NOMO-1 treated with dmso at 0.1 percent for 144 hours (cell line): ENCODE results near the gene BEGAIN.

Experiments used
- DNase-seq: peaks from one replicate; lab custom pipeline; 2025; ENCODE audit not compliant: unreplicated experiment; lab: John Stamatoyannopoulos, UW

The BEGAIN gene

DNA sequence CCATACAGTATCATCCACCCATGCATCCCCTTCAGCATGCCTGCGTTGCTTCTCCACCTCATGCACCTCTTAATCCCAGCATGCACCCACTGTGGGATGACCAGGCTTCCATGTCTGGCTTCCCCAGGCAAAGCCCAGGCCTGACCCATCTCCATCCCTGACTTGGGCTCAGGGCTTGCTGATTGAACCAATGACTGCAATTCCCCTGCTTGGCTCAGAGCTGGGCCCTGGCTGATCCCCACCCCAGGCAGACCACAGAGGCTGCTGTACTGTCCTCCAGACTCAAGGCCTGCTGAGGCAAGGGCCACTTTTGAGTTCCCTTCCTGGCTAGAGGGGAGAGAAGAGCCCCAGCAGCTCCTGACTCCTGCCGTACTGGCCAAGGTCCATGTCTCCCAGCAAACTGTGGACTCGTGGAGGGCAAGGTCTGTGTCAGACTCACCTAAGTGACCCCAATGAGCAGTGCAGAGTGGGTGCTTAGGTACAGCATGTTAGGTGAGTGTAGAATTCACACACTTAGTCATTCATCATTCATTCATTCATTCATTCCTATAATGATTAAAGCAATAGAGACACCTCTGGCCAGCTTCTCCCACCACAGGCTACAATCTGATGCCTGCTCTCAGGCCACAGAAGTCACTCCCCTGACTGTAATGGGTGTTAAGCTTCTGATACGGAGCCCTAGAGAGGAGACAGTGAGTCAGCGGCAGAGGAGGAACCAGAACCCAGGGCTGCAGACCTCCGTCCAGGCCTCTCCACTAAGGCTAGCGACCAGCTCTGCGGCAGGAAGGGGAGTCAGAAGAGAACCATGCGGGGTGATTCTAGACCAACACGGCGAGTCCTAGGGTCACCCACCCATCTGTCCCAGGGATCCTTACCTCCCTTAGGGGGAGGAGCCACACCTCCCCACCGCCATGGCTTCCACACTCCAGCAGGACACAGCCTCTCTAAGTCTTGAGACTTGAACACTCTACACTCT lies 2.9 kb downstream of the BEGAIN start:
- no peak for DNase-seq

DNA sequence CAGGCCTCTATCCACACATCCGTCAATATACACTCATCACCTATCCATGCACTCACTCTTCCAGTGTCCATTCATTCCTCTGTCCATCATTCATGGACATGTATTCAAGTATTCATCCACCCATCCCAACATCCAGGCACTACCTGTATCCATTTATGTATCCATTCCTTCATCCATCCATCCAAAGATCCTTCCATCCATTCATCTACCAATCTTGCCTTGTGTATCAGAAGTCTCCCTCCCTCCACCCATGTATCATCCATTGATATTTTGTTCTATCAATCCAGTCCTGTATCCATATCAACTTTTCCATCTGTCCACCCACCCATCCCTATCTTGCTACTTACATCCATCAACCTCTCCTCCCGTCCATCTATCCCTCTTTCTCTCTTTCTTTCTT lies 4.0 kb downstream of the BEGAIN start:
- no peak for DNase-seq

DNA sequence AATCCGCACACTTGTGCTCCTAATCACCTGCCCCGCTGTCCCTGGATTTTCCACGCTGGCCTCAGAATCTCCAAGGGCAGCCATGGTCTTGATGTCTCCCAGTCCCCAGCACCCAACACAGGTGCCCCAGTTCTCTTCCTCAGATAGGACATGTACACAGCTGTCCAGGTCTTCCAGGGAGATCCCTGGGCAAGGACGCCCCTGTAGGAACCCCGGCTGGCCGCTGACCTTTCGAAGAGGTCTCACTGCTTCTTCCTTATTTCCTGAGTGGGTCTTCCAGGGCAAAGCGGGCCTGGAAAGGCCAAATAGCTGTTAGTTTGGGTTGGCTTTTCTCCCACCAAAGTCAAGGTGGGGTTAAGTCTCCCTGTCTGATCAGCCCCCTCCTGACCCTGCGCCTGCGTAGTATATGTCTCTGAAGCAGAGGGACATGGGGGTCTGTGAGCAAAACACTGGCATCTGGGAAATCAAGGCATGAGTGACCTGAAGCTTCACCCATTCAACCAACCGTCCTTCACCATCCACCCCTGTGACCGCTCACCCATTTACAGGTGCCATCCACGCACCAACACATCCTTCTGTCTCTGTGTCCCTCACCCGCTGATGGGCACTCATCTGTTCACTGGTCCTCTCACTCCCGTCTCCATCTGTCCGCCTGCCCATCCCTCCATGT lies 4.6 kb downstream of the BEGAIN start:
- no peak for DNase-seq

DNA sequence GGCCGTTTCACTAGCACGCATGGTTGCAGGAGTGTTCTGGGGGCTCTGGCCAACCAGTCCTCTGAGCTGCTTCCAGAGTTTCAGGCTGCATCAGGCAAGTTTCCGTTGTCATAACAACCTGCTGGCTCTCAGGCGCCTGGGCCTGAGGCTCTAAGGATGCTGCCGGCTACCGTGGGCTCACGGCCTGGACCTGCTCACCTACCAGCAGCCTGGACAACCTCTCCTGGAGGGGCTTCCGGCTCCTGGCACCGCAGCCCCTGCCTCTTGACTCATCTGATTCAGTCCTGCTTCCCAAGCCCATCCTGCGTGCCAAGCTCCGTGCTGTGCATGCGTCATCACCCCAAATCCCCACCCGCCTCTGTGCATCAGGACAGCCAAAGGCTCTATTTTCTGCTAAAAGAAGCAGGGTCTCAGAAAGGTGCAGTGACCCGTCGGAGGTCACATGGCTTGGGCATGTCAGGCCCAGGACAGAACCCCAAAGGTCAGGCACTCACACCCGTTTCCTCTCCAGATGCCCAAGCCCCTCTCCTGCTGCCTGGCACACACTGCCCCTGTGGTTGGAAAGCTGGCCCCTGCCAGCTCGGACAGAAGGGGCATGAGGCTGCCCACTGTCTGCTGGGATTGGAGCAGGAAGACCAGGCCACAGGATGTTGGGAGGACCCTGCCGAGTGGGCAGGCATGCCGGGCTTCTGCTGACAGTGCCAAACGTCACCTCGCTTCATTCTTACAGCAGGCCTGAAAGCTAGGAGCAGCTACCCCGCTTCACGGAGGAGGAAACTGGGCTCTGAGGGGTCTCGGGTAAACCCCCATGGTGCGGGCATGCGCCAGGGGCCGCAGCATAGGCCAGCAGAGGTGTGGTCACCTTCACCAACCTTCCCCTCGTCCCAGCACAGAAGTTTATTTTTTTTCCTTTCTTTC lies 5.7 kb downstream of the BEGAIN start:
- no peak for DNase-seq

DNA sequence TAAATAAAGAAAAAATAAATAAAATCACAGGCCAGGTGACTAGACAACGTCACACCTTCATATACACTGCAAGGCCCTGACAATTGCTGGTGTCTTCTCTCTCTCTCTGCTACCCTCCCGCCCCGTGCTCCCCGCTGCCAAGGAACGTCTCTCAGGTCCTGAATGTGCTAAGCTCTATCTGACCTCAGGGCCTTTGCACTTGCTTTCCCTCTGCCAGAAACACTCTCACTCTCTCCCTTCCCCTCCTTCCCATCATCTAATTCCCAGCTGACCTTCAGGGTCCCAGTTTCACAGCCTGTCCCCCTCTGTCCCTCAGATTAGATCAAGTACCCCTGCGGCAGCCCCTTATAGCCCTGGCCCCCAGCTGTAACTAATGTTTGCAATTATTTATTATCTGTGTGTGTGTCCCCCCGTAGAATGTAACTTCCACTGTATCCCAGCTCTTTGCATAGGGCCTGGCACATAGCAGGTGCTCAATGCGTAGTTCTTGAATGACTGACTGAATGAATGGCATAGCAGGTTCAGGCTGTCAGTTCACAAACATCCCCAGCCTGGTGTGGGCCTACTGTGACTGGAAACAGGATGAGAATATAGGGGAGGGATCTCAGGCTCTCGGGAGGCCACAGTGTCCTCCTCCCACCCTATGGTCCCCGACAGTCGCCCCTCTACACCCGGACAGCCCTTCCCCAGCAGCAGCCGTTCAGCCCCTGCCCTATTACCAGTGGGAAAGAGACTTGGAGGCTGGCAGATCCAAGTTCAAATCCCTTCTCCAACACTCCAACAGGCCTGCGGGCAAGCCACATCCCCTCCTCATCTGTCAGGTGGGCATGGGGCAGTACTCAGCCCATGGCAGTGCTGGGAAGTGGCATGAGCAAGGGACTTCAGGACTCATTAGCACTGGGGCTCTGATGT lies 6.6 kb downstream of the BEGAIN start:
- no peak for DNase-seq

DNA sequence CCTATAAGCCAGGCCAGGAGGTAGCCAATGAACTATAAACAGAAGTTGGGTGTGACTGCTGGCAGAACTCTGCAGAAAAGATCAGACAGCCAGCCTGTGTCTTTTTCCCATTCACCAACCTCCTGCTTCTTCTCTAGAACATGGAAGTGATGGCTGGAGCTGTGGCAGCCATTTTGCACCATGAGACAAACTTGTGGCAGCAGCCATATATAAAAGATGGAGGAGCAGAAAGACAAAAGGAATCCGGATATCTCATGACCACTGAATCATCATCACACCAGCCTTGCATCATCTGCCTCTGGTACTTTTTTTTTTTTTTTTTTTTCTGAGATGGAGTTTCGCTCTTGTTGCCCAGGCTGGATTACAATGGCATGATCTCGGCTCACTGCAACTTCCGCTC lies 8.7 kb downstream of the BEGAIN start:
- DNase-seq: no peak

DNA sequence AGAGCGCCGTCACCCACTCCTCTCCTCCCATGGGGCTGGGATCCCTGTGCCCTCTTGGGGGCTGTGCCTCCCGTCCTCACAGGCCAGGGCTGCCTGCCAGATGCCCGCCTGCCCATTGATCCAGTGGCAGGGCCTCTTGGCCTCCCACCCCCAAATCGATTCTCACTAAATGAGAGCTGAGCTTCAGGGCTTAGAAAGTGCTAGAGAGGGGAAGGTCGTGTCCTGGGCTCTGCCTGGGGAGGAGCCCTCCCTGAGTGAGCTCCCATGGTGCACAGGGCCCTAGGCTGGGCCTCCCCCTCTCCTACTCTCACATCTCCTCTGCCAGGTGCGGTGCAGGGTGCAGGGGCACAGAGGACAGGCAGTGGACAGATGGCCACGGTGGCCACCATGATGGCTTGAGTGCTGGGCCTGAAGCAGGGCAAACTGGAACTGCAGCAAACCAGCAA lies 9.2 kb downstream of the BEGAIN start:
- DNase-seq: no peak

DNA sequence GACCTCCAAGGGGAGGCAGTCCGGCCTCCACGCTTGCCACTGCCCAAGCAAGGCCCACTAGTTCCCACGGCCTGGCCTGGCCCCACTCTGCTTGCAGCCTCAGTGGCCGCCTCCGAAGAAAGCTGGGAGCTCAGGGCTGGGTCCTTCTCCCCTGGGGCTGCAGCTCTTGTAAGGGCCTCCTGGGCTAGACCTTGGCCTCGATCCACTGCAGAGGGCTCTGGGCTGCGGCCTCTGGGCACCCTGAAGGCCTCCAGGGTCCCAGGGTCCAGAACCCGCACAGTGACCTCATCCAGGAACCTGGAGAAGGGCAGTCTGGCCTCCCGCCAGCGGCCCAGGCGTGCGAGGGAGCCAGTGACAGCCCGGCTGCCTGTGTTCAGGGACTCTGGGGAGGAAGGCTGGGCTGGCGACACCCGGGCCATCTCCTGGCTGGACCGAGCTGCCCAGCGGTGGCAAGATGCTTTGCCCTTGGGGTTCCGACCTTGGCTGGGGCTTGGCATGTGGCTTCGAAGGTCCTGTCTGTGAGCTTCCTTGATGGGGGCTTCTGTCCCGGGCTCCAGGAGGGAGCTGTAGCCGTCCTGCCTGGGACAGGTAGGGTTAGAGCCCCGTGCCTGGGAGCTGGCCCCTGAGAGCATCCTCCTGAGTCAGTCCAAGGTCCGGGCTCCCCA lies 9.8 kb downstream of the BEGAIN start:
- no peak for DNase-seq

DNA sequence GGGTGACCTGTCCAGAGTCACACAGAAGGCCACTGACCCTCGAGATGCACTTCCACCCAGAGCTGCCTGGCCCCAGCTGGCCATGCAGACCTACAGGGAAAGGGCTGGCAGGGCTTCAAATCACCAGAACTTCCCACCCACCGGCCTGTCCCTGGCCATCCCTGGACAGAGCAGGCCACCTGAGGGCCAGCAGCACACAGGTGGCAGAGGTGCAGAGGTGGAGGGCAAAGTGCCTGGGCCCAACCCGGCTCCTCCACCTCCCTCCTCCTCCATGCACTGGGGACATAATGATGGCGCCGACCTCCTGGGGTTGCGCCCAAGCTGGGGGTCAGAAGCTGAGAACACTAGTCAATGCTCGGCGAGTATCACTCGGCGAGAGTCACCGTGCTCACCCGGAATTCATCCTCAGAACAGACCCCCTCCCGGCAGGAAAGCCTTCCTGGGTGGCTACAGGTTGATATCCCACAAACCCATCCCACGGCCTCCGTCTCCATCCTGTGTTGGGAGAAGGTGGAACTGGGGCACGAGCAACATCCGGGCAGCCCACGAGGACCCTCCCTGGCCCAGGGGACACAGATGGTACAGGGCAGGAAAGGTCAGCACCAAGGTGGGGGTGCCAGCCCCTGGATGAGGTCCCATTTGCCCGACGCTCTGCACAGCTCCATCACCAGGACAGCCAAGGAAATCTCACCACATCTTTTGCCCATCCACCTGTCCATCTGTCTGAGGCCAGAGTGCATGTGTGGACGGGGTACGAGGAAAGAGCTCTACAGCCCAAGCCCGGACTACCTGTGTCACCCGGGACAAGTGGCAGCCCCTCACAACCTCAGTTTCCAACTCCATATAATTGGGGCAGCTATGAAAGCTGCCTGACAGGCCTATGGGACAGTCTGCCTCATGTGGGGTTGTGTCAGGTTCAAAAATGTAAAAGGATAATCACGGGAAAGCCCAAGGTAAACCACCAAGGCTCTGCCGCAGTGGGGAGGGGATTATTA lies 10.8 kb downstream of the BEGAIN start:
- no peak for DNase-seq

DNA sequence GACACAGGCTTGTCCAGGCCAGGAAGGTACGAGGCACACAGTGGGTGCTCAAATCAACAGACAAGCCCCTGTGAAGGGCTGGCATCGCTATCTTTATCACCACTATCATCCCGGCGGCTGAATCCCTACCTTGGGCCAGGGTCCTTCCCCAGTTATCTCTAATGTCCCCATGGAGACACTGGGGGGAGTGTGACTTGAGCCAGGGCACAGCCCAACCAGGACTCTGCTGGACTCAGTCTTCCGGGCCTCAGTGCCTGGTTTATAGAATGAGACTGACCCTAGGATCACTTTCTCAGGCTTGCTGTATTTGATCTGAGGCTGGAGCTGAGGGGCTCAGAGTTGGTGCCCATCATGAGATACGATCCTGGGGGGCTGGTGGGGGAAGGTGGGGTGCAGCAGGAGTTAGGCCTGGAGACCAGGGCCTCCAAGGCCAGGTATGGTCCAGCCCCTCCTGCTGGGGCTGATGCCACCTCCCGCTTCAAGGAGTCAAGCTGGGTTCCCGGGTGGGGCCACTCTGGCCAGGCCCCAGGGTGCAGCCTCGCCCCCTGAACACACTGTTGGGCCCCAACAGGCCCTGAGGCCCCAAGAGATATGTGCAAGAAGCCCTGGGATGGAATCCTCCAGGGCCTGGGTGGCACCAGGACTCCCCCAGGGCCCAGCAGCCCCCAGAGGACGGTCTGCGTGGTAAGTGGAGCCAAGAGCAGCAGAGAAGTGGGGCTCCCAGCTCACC lies 11.8 kb downstream of the BEGAIN start:
- DNase-seq: no peak

DNA sequence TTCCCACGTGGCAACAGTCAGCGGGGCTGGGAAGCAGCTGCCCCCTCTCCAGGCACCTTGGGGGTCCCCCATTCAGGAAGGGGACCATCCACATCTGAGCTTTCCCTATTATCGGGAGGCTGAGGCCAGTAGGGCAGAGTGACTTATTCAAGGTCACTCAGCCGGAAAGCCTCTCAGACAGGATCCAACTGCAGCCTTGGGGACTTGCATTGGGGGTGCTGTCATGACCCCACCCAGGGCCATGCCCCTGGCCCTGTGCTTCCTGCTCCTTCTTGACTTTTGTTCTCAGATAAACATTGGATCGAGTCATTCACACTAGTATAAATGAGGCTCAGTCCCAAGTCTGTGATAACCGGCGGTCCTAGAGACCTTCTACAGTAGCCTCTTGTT lies 12.6 kb downstream of the BEGAIN start:
- DNase-seq: no peak

DNA sequence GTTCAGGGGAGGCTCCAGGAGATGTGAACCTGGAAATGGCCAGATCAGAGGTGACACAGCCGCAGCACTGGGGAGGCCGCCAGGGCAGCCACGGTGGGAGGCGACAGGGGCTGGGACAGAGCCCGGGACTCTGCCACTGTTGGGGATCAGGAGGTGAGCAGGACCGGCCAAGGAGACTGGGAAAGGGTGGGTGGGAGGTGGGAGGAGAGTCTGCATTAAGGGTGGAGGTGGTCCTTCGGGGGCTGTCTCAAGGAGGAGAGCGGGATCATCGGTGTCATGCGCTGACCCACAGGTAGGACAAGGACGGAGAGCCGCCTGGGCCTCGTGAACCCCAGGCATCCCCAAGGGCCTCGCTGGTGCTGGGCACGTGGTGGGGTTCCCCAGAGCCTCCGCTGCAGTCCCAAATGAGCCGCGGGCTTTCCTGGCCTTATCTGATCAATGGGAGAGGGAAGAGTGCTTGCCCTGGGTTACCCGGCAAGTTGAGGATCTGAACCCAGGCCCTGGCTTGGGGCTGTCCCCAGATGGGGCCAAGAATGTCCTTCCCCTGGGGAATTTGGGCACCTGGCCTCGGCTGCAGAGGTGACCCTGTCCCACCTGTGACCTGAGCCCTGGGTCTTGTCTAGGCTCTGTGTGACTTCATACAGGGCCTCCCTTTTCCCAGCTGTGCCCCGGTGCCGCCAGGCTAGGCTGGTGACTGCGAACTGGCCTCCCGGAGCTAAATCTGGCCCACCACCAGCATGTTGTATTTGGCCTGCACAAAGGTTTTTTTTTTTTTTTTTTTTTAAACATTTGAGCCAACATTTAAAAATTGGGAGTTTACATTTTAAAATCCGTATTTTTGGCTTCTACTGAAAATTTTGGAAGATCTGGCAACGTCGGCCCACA lies 13.2 kb downstream of the BEGAIN start:
- DNase-seq: no peak

DNA sequence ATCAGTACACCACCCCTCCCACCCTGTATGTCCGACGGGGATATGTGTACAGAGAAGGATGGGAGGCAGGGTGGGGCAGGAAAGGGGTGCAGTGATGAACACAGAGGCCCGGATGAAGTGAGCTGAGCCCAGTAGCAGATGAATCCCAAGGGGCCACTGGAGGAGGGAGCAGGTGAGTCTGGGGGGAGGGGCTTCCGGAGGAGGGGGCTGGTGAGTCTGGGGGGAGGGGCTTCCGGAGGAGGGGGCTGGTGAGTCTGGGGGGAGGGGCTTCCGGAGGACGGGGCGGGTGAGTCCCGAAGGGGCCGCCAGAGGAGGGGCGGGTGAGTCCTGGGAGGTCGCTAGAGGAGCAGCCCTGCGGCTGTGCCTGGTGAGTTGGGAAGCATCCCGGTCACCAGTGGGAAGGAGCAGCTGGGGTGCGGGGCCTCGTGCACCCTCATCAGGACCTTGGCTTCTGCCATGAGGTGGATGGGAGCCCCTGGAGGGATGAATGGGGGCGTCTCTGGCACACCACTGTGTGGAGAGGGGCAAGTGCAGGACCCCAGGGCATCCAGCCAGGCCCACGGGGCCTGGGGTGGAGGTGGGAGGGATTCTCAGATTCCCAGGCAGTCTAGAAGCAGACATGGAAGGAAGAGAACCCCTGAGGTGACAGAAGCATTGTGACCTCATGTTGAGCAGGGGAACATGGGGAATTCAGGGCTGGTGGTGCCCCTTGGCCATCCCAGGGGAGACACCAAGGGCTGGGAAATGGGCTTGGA lies 14.0 kb downstream of the BEGAIN start:
- no peak for DNase-seq

DNA sequence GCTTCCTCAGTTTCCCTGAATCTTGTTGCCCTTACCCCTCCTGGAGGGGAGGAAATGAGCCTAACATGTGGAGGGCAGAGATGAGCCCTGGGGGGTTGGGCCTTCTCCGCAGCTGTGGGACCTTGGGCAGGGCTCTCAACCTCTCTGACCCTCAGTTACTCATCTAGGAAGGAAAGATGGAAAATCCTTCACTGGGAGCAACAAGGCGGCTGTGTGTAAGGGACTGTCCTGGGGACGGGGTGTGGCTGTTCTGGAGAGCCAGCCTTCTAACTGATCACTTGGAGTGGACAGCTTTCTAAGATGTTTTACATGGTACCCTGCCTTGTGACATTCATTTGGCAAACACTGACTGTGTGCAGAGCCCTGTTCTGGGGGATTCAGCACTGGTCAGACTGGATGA lies 14.7 kb downstream of the BEGAIN start:
- DNase-seq: no peak

DNA sequence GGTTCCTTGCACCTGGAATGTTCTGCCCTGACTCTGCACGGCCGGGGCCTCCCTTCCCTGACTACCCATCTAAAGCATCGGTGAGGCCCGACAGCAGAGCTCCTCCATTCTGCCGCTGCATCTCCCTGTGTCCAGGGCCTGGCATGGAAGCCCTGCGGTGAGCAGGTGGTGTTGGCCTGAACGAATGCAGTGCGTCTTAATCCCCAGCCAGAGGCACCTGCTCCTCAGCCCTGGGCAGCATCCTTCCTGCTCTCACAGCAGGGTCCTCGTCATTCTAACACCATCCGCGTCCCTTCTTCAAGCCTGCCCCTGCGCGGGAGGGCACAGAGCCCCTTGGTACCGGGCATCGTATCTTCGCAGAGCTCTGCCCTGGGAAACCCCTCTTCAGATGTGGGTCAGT lies 15.4 kb downstream of the BEGAIN start:
- DNase-seq: no peak
